SK-N-SH (cell line): Measurements from ENCODE around the gene LAMA4.

Experiments
- CHD2 ChIP-seq: fragments of 150-350 bp; IDR thresholded peaks from 2 replicates; pipeline ENCODE4 v1.6.1; 2018; ENCODE audit warnings: low read length; ENCODE audit not compliant: partially characterized antibody
- CTCF ChIP-seq: fragments of 200-600 bp; sonication (generic); IDR thresholded peaks from 2 replicates; pipeline ENCODE4 v1.6.1; 2017; ENCODE audit warnings: antibody characterized with exemption, mild to moderate bottlenecking, moderate library complexity
- EP300 ChIP-seq, 2 experiments: IDR thresholded peaks; 2 replicates each; pipeline versions ENCODE4 v1.4.0 to v1.6.1; 2012; ENCODE audit warnings: borderline replicate concordance in 1 of 2, low read depth in 1 of 2, low read length in 1 of 2
- GABPA ChIP-seq: IDR thresholded peaks from 2 replicates; pipeline ENCODE4 v1.4.0; 2012; ENCODE audit warnings: low read depth, mild to moderate bottlenecking
- GATA2 ChIP-seq: sonication (generic); formaldehyde crosslinking; IDR thresholded peaks from 2 replicates; pipeline ENCODE4 v1.5.0; 2020; ENCODE audit warnings: mild to moderate bottlenecking, missing genetic modification reagents
- PBX3 ChIP-seq: IDR thresholded peaks from 2 replicates; pipeline ENCODE4; 2012
- POLR2AphosphoS5 ChIP-seq: IDR thresholded peaks from 2 replicates; pipeline ENCODE4 v1.6.1; 2012; ENCODE audit warnings: low read depth, low read length
- RFX5 ChIP-seq: IDR thresholded peaks from 2 replicates; pipeline ENCODE4 v1.6.1; 2012; ENCODE audit warnings: mild to moderate bottlenecking, improper control_type of control experiment, low read length
- USF1 ChIP-seq: IDR thresholded peaks from 2 replicates; pipeline ENCODE4 v1.4.0; 2012; ENCODE audit warnings: low read depth, borderline replicate concordance
- USF2 ChIP-seq: fragments of 150-350 bp; IDR thresholded peaks from 2 replicates; pipeline ENCODE4 v1.6.1; 2017; ENCODE audit warnings: antibody characterized with exemption, low read length, low read depth, borderline replicate concordance

- no peak for TF ChIP-seq CHD2
- no peak for TF ChIP-seq CTCF
- TF ChIP-seq PBX3 = no peak
- no peak for TF ChIP-seq EP300 (IDR thresholded peaks at IDR 0.05; ENCODE audit: borderline replicate concordance in 1 of 2, low read depth in 1 of 2, low read length in 1 of 2)
- TF ChIP-seq POLR2AphosphoS5 = no peak
- TF ChIP-seq GABPA = no peak
- TF ChIP-seq RFX5 = no peak
- TF ChIP-seq USF2 = no peak
- TF ChIP-seq USF1 = no peak
- no peak for TF ChIP-seq GATA2 (CRISPR knock-in tag)
Observed at GRCh38 chr6:112184951-112185350, 69.4 kb downstream of the LAMA4 start.
